OCI-LY3 (cell line): ENCODE measurements around the gene ZFYVE28.

Experiments
- EZH2phosphoT487 ChIP-seq: fragments of 200-600 bp; shearing (Covaris generic); IDR thresholded peaks from 2 replicates; pipeline ENCODE4 v1.6.1; 2018; ENCODE audit warnings: antibody characterized with exemption, mixed run types, low read depth
- TF ChIP-seq, protein P1 (sequence below): fragments of 200-600, 300-600 bp; sonication (generic); IDR thresholded peaks from 2 replicates; pipeline ENCODE4 v1.5.1; 2014; ENCODE audit warnings: antibody characterized with exemption, low read length, low read depth

DNA sequence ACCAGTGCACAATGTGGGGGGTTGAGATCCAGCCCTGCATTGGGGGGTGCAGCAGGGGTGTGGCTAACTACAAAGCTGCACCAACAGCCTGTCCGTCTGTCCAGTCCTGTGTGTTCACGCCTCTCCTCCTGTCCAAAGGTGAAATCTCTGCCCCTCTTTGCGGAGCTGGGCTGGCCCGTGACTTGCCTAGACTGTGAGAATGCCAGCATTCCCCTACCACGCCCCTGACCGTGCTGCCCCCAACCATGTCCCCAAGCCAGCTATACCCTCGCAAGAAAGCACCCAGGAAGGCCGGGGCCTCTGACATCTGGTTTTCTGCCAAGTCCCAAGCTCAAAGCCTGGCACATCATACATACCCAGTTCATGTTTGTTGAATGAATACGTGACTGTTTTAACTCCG, 19.2 kb downstream of the ZFYVE28 start:
- TF ChIP-seq, protein P1, sequence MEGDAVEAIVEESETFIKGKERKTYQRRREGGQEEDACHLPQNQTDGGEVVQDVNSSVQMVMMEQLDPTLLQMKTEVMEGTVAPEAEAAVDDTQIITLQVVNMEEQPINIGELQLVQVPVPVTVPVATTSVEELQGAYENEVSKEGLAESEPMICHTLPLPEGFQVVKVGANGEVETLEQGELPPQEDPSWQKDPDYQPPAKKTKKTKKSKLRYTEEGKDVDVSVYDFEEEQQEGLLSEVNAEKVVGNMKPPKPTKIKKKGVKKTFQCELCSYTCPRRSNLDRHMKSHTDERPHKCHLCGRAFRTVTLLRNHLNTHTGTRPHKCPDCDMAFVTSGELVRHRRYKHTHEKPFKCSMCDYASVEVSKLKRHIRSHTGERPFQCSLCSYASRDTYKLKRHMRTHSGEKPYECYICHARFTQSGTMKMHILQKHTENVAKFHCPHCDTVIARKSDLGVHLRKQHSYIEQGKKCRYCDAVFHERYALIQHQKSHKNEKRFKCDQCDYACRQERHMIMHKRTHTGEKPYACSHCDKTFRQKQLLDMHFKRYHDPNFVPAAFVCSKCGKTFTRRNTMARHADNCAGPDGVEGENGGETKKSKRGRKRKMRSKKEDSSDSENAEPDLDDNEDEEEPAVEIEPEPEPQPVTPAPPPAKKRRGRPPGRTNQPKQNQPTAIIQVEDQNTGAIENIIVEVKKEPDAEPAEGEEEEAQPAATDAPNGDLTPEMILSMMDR = no peak
- TF ChIP-seq EZH2phosphoT487 = no peak
